Measurements from ENCODE around the gene KBTBD3.
"Not testable (repeated sequence)": the region's sequence is repeated elsewhere in the genome, so short reads cannot be mapped to it uniquely, and the experiment has no call there.

The KBTBD3 gene

GRCh38 chr11:106014620-106015019 is 62.5 kb downstream of the KBTBD3 start:
- Histone ChIP-seq H3K4me1 (ENCODE audit: insufficient read depth, poor library complexity, severe bottlenecking) (peaks cover 11% of the 10 kb centered on the region), H3K27ac (ENCODE audit: poor library complexity, severe bottlenecking) (no peak overlapping the region), H3K9me3 (ENCODE audit: severe bottlenecking) (no peaks in the 10 kb centered on the region), H3K4me3 (ENCODE audit: severe bottlenecking) (no peak overlapping the region), H3K36me3 (ENCODE audit: low read depth) (peaks cover 45% of the 10 kb centered on the region), H3K27me3 (ENCODE audit: insufficient read depth, poor library complexity, severe bottlenecking) (no peaks in the 10 kb centered on the region)
- no peak for TF ChIP-seq CTCF (IDR thresholded peaks at IDR 0.05; ENCODE audit: poor library complexity, severe bottlenecking)
- DNase-seq (ENCODE audit: low spot score) (no peak), ATAC-seq (ENCODE audit: low read depth) (no peak)

GRCh38 chr11:106014035-106014434 is 63.1 kb downstream of the KBTBD3 start:
- Histone ChIP-seq H3K36me3 (ENCODE audit: low read depth) (peaks cover 47% of the 10 kb centered on the region), H3K4me3 (ENCODE audit: severe bottlenecking) (no peak overlapping the region), H3K27ac (ENCODE audit: poor library complexity, severe bottlenecking) (no peak overlapping the region), H3K9me3 (ENCODE audit: severe bottlenecking) (no peaks in the 10 kb centered on the region), H3K27me3 (ENCODE audit: insufficient read depth, poor library complexity, severe bottlenecking) (no peaks in the 10 kb centered on the region), H3K4me1 (ENCODE audit: insufficient read depth, poor library complexity, severe bottlenecking) (peaks cover 10% of the 10 kb centered on the region)
- no peak for TF ChIP-seq CTCF (IDR thresholded peaks at IDR 0.05; ENCODE audit: poor library complexity, severe bottlenecking)
- DNase-seq (ENCODE audit: low spot score) (no peak), ATAC-seq (ENCODE audit: low read depth) (no peak)

- Histone ChIP-seq H3K36me3 (ENCODE audit: low read depth) (peaks cover 49% of the 10 kb centered on the region), H3K9me3 (ENCODE audit: severe bottlenecking) (no peaks in the 10 kb centered on the region), H3K4me3 (ENCODE audit: severe bottlenecking) (no peak overlapping the region), H3K27ac (ENCODE audit: poor library complexity, severe bottlenecking) (no peak overlapping the region), H3K4me1 (ENCODE audit: insufficient read depth, poor library complexity, severe bottlenecking) (no peaks in the 10 kb centered on the region), H3K27me3 (ENCODE audit: insufficient read depth, poor library complexity, severe bottlenecking) (no peaks in the 10 kb centered on the region)
- peak; percentile 78 for ATAC-seq (ENCODE audit: low read depth)
- no peak for TF ChIP-seq CTCF (IDR thresholded peaks at IDR 0.05; ENCODE audit: poor library complexity, severe bottlenecking)
- no peak for DNase-seq (ENCODE audit: low spot score)
Observed at GRCh38 chr11:106012744-106013143, 64.4 kb downstream of the KBTBD3 start.

- Histone ChIP-seq H3K27ac (ENCODE audit: poor library complexity, severe bottlenecking) (no peak overlapping the region), H3K36me3 (ENCODE audit: low read depth) (peaks cover 54% of the 10 kb centered on the region), H3K4me1 (ENCODE audit: insufficient read depth, poor library complexity, severe bottlenecking) (no peaks in the 10 kb centered on the region), H3K9me3 (ENCODE audit: severe bottlenecking) (no peaks in the 10 kb centered on the region), H3K4me3 (ENCODE audit: severe bottlenecking) (no peak overlapping the region), H3K27me3 (ENCODE audit: insufficient read depth, poor library complexity, severe bottlenecking) (no peaks in the 10 kb centered on the region)
- no peak for DNase-seq (ENCODE audit: low spot score)
- no peak for ATAC-seq (ENCODE audit: low read depth)
- no peak for TF ChIP-seq CTCF (IDR thresholded peaks at IDR 0.05; ENCODE audit: poor library complexity, severe bottlenecking)
Observed at GRCh38 chr11:106011481-106011880, 65.7 kb downstream of the KBTBD3 start.

- peaks cover 38% of the 10 kb centered on the region for H3K36me3 ChIP-seq (ENCODE audit: low read depth)
- not testable (repeated sequence) for DNase-seq (ENCODE audit: low spot score); ATAC-seq (ENCODE audit: low read depth); H3K27ac ChIP-seq (ENCODE audit: poor library complexity, severe bottlenecking); H3K9me3 ChIP-seq (ENCODE audit: severe bottlenecking); H3K4me1 ChIP-seq (ENCODE audit: insufficient read depth, poor library complexity, severe bottlenecking); H3K27me3 ChIP-seq (ENCODE audit: insufficient read depth, poor library complexity, severe bottlenecking); H3K4me3 ChIP-seq (ENCODE audit: severe bottlenecking)
Observed at GRCh38 chr11:106003094-106003493, 74.1 kb downstream of the KBTBD3 start.

All from RWPE2 (cell line).